Astrocyte (in vitro differentiated cells and primary cell): Measurements from ENCODE around the gene ARHGAP6.
"Not testable (repeated sequence)": the region's sequence is repeated elsewhere in the genome, so short reads cannot be mapped to it uniquely, and the experiment has no call there.

ENCODE experiments used
- EZH2 ChIP-seq: IDR thresholded peaks from 2 replicates; pipeline ENCODE4 v1.6.1; 2012; ENCODE audit warnings: mild to moderate bottlenecking, low read length, inconsistent platforms; ENCODE audit not compliant: insufficient read depth
- TF ChIP-seq, protein P1 (sequence below): IDR thresholded peaks from 2 replicates; pipeline ENCODE4 v1.5.1; 2011; ENCODE audit warnings: low read depth, mild to moderate bottlenecking, inconsistent platforms, low read length, moderate library complexity; ENCODE audit not compliant: insufficient read depth

DNA sequence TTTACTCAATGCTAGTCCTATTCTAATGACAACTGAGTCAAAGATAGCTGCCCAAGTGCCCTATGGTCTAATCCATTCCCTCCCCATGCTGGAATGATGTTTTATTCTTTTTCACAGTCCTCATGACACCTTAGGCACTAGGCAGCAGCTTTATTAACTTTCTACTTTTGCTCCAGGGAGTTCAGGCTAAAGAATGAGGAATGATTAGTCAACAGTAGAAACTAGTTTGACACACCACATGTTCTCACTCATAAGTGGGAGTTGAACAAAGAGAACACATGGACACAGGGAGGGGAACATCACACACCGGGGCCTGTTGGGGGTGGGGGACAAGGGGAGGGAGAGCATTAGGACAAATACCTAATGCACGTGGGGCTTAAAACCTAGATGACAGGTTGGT lies 309.8 kb downstream of the ARHGAP6 start:
- TF ChIP-seq, protein P1, sequence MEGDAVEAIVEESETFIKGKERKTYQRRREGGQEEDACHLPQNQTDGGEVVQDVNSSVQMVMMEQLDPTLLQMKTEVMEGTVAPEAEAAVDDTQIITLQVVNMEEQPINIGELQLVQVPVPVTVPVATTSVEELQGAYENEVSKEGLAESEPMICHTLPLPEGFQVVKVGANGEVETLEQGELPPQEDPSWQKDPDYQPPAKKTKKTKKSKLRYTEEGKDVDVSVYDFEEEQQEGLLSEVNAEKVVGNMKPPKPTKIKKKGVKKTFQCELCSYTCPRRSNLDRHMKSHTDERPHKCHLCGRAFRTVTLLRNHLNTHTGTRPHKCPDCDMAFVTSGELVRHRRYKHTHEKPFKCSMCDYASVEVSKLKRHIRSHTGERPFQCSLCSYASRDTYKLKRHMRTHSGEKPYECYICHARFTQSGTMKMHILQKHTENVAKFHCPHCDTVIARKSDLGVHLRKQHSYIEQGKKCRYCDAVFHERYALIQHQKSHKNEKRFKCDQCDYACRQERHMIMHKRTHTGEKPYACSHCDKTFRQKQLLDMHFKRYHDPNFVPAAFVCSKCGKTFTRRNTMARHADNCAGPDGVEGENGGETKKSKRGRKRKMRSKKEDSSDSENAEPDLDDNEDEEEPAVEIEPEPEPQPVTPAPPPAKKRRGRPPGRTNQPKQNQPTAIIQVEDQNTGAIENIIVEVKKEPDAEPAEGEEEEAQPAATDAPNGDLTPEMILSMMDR, result not testable (repeated sequence)
- not testable (repeated sequence) for TF ChIP-seq EZH2
